GM10266 (cell line): ENCODE data around the gene TFAM.

Experiments used
- DNase-seq: peaks from one replicate; pipeline ENCODE4 v3.0.0; 2012; ENCODE audit errors: extremely low spot score
- TF ChIP-seq, protein P1 (sequence below): IDR thresholded peaks from 2 replicates; pipeline ENCODE4 v1.5.1; 2012; ENCODE audit warnings: mild to moderate bottlenecking, low read depth; ENCODE audit not compliant: control insufficient read depth, insufficient read depth; ENCODE audit errors: missing control alignments

Gene TFAM

DNA sequence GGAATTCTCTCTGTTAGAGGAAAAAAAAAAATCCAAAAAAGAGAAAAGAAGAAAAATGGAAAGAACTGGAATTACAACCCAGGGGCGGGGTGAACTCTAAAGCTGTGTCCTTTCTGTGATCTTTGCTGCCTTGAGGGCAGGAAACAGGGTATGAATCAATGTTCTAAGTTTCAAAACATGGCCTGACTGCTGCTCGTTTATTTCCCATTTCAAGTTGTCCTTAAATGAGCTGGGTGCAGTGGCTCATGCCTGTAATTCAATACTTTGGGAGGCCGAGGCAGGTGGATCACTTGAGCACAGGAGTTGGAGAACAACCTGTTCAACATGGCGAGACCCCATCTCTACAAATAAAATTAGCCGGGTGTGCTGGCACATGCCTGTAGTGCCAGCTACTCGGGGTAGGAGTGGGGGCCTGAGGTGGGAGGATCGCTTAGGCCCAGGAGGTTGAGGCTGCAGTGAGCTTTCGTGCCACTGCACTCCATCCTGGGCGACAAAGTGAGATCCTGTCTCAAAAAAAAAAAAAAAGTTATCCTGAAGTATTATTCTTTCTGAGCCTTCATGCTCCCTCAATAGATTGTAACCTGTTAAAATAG is 24.7 kb upstream of the TFAM start:
- TF ChIP-seq, protein P1, sequence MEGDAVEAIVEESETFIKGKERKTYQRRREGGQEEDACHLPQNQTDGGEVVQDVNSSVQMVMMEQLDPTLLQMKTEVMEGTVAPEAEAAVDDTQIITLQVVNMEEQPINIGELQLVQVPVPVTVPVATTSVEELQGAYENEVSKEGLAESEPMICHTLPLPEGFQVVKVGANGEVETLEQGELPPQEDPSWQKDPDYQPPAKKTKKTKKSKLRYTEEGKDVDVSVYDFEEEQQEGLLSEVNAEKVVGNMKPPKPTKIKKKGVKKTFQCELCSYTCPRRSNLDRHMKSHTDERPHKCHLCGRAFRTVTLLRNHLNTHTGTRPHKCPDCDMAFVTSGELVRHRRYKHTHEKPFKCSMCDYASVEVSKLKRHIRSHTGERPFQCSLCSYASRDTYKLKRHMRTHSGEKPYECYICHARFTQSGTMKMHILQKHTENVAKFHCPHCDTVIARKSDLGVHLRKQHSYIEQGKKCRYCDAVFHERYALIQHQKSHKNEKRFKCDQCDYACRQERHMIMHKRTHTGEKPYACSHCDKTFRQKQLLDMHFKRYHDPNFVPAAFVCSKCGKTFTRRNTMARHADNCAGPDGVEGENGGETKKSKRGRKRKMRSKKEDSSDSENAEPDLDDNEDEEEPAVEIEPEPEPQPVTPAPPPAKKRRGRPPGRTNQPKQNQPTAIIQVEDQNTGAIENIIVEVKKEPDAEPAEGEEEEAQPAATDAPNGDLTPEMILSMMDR, result no peak
- no peak for DNase-seq

DNA sequence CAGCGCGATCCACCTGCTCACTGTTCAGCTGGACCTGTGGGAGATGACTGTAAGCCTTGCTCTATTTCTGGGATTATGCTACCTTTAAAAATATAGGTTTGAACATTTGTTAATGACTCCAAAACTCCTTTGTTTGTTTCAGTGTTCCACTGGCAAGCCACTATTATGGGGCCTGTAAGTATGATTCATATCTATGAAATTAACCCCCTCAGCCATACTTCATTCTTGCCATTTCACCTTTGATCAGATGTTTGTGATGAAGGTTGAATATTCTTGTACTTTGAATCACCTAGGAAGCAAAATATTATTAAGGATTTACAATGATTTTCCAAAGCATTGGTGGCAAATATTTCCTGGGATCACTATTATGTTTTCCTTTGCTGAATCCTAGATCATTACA is 23.9 kb upstream of the TFAM start:
- TF ChIP-seq, protein P1, result no peak
- DNase-seq, result no peak

DNA sequence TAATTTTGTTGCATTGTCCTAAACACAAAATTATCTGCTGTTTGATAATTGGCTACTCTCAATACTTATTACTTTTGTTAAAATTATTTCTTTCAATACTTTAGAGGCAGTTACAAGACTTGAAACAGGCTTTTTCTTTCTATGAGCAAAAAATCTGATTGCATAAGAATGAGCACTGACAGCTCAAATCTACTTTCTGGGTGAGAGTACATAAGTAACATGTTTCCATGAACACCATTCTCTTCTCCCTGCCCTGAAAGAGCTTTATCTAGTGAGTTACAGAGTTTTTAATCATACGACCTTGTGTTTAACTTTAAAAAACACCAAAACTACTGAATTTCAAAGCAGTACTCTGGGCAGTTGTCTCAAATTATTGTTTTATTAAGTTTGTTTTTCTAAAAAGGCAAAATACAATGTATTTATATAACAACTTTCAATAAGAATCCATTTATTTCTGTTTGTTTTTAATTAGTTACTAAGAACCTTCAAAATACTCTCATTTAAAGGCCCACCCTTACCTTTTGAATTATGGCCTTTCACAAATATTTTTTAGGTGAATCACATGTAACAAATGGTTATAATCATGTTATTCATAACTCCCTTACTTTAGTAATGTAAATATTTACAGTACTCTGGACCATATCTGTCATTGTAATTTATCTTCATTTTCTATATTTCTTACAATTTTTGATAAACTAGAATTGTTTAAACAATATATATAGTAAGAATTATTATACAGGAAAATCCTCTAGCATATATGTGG is 23.0 kb upstream of the TFAM start:
- TF ChIP-seq, protein P1, result no peak
- DNase-seq, result no peak

DNA sequence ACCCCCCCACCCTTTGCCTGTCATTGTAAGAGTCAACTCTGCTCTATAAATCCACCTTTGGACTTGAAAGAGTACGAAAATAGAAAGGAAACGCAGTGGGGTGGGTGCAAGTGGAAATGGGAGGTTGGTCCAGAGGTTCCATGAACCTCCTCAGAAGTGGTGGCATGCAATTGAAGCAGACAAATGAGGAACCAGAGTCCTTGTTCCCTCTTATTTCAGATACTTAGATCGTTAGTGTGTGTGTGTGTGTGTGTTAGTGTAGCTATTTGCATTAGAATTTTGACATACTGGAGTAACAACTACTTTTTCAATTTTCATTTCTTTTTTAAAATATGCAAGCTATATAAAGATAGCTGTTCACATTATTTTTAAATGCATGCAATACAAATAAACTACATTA is 18.1 kb upstream of the TFAM start:
- DNase-seq, result no peak
- TF ChIP-seq, protein P1, result no peak

DNA sequence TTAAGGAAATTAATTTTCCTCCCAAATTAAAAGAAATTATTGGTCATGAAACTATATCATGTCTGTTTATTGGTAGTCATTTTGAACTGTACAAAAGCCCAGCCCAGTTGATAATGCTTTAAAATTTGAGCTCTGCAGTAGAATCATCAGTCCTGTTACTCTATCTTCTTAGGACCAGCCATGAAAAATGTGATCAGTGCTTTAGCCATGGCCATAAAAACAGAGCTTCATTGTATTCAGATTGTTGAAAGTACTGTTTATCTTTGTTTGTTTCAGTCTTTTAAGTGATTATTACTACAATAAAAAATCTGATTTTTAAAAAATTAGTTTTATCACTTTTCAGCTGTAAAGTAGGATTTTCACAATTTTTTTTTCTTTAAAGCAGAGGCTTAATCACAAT is 13.7 kb upstream of the TFAM start:
- TF ChIP-seq, protein P1, result no peak
- DNase-seq, result no peak

DNA sequence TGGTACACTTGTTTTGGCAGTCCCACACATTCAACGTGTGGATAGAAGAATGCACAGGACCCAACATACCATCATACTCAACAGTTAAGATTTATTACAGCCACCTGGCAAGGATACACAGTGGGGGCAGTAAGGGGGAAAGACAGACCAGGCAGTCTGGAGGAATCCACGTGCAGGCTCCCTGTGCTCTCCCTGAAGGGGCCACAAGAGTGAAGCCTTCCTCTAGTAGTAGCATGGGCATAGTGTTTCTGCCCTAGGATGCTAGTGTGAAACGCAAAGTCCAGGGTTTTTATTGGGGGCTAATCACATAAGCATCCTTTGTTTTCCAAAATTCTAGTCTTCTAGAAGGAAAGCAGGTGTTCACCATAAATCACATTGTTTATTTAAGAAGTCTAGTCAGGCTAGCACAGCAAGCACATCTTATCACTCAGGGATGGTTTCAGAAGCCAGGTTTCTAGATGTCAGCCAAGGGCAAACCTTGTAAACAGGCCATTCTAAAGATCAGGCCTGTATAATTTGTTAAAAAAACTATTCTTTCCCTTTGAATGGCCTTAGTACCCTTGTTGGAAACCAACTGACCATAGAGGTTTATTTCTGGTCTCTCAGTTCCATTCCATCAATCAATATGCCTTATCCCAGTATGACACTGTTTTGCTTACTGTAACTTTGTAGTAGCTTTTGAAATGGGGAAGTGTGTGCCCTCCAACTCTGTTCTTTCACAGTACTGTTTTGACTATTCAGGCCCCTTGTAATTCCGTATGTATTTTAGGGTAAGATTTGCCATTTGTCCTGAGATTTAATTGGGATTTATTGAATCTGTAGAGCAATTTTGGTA is 12.4 kb upstream of the TFAM start:
- DNase-seq, result no peak

More for the DNA sequence above, 12.4 kb upstream of the TFAM start:
- TF ChIP-seq, protein P1, result no peak
